Fibroblast of the aortic adventitia (primary cell): ENCODE measurements around the gene ANO2. TPM values are rescaled to one million over a fixed set of nuclear protein-coding genes. Genes with fewer than 3 reads are reported as not detected.

ENCODE experiments used
- DNase-seq: peaks from one replicate; pipeline ENCODE4 v3.0.0-alpha.2; 2010; ENCODE audit warnings: low read depth
- H3K4me3 ChIP-seq: 2 replicates; pipeline ENCODE4 v1.5.1; 2011; ENCODE audit warnings: low read depth, mild to moderate bottlenecking, control low read depth, low read length, moderate library complexity
- CTCF ChIP-seq: IDR thresholded peaks from 2 replicates; pipeline ENCODE4 v1.5.1; 2011; ENCODE audit warnings: mild to moderate bottlenecking, low read length, control low read depth, inconsistent platforms; ENCODE audit not compliant: insufficient read depth
- total RNA-seq: library from RNA; depleted of rRNA; stranded (reverse); fragments of >200 nt; gene quantifications from 2 replicates; pipeline ENCODE4 v1.2.3, GENCODE V29; 2012; ENCODE audit warnings: low replicate concordance

Gene ANO2
- total RNA-seq, 1 donor, result not detected

GRCh38 chr12:5777451-5777850 lies 167.6 kb downstream of the ANO2 start:
- no peak for TF ChIP-seq CTCF
- no peak overlapping the region for H3K4me3 ChIP-seq
- no peak for DNase-seq

- TF ChIP-seq CTCF, result no peak
- no peak for DNase-seq
- no peak overlapping the region for H3K4me3 ChIP-seq
These were observed 169.0 kb downstream of the ANO2 start for GRCh38 chr12:5776091-5776490.

DNA sequence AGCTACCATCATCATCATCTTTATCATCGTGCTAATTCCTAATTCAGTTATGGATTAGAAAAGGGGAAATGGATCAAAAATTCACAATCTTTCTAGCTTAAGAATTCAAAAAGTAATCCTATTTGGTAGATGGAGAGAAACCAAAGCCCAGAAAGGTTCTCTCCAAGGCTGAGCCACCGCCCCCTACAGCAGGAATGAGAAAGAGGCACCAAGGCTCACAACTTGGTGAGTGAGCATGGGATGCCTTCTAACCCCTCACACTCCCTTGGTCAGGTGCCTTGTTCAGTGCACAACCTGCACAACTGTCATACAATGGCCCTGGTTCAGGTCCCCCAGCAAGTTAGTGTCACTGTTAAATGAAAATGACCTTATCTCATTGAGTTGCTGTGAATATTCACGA lies 171.5 kb downstream of the ANO2 start:
- no peak for TF ChIP-seq CTCF
- no peak for DNase-seq
- H3K4me3 ChIP-seq, result no peak overlapping the region

DNA sequence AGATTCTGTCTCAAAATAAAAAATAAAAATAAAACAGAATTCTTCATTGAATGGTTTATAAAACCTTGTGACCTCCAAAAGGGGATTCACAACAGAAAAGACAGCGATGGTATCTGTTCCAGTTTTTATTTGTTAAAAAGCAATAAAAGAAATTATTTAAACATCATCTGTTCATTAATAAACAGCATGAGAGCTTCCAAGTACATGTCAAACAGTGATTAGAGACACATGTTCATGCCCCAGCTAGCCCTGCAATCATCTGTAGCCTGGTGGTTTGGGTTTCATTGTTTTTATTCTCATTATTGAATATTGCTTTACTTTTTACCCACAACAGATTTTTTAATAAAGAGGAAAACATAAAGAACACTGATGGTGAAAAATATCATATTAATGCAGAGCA lies 173.3 kb downstream of the ANO2 start:
- TF ChIP-seq CTCF, result no peak
- no peak overlapping the region for H3K4me3 ChIP-seq
- DNase-seq, result no peak

GRCh38 chr12:5770727-5771126 lies 174.3 kb downstream of the ANO2 start:
- H3K4me3 ChIP-seq, result no peak overlapping the region
- no peak for TF ChIP-seq CTCF
- DNase-seq, result no peak

GRCh38 chr12:5768581-5769196 lies 176.4 kb downstream of the ANO2 start:
- TF ChIP-seq CTCF, result no peak
- no peak overlapping the region for H3K4me3 ChIP-seq
- no peak for DNase-seq

DNA sequence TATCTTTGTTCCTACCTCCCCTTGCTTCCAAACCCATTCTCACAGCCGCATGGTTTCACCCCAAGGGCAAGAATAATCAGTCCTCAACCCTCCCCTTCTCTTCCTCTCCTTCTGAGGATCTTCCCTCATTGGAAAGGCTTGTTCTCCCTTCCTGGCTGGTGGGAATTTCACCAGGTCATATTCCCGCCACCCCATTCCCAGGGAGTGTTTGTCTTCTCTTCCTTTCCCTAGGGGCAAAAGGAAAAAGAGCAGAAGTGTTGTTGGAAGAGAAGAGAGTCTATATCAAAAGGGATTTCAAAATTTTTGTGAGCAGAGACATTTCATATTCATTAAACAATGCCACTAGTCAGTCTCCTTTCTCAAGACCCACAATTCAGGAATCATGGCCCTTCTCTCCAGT lies 176.9 kb downstream of the ANO2 start:
- DNase-seq, result no peak
- no peak for TF ChIP-seq CTCF
- H3K4me3 ChIP-seq, result no peak overlapping the region
